ENCODE results near the gene SIK2. TPM values are rescaled to one million over a fixed set of nuclear protein-coding genes. Genes with fewer than 3 reads are reported as not detected.

Gene SIK2
- total RNA-seq, 1 donor from 2014 or later, result 6.6 TPM

DNA sequence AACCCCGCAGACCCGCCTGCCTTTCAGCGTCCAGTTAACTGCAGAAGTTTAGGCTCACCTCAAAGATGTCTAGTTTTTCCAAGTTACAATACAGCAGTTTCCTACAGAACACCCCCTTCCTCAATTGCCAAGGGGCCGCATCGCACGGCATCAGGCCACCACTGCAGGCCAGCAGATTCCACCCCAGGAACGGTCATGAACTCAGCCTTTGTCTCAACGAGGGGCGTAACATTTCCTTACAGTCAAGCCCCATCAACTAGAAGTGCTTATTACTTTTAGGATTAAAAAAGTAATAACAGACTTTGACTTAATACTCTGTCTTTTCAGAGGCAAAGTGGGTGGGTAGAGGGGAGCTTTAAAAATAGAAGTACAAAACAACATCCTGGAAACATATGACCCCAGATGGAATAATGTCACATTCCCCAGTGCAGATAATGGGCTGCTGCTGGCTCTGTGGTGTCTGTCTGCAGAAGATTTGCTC is 127.6 kb downstream of the SIK2 start:
- no peak for DNase-seq (ENCODE audit: low read depth, low spot score)

- DNase-seq (ENCODE audit: low read depth, low spot score), result no peak
Observed at GRCh38 chr11:111730871-111731591, 128.8 kb downstream of the SIK2 start.

DNA sequence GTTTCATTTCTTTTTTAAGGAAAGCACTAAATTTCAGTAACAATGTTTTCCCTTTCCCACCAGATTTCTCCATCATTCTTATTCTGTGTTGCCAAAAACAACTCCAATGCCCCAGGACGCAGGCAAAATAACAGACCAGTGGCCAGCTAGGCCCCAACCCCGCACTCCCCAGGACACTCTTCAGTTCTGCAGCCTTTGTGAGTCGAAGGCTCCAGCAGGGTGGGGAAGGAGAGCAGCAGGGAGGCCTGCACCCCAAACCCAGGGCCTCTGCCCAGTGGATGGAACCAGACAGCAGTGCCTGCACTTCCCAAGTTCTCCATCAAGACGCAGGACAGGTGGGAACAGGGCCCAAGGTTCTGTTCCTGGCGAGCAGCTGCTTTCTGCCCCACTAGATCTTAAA is 129.6 kb downstream of the SIK2 start:
- DNase-seq (ENCODE audit: low read depth, low spot score), result no peak

GRCh38 chr11:111733016-111733415 is 130.8 kb downstream of the SIK2 start:
- peak; percentile 77 for DNase-seq (ENCODE audit: low read depth, low spot score)

- no peak for DNase-seq (ENCODE audit: low read depth, low spot score)
Observed at GRCh38 chr11:111733611-111734088, 131.4 kb downstream of the SIK2 start.

DNA sequence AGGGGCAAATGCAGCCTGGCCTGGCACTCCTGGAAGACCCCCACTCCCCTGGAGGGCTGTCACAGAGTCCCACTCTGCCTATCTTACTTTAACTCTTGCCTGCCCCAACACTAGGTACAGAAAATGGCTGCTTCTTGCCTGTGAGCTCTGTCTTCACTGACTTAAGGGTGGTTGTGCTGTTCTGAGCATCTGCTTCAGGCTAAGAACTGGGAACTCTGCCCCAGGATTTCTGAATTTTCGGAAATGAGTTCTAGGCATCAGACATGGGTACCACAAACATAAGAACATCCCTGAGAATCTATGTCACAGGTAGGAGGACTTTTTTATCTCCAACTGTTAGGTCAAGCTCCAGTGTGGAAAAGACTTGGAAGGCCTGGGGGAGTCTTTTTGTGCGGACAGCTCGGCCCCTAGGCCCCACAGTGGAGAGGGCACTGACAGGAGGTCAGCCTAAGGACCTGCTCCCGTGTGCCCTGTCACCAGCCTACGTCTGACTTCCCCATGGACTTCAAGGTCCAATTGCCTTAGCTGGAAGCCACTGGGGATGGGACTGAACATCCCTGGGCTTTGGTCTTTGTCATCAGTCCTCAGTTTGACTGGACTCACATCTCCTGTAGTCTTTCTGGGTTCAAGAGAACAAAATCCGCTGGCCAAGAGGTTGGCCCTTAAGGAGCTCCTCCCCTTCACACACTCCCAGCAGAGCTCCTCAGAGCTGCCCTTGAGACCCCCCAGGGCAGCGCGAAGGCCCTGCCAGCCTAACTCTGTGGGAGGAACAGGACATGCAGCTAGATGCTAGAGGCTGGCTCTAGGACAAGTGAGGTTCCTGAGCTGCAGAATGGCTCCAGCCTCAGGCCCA is 132.1 kb downstream of the SIK2 start:
- DNase-seq (ENCODE audit: low read depth, low spot score), result no peak

DNA sequence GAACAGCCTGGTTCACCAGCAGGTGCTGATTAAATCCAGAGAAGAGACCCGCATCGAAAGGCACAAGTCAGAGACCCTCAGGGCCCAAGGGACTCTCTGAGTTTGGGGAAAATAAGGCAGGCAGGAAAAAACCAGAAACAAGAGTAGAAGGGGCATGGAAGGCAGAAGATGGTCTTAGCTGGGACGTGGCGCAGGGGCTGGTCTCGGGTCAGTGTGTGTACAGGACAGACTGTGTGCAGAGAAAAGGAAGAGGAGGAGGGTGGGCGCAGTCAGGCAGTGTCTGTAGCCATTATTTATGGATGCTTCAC is 132.7 kb downstream of the SIK2 start:
- no peak for DNase-seq (ENCODE audit: low read depth, low spot score)

DNA sequence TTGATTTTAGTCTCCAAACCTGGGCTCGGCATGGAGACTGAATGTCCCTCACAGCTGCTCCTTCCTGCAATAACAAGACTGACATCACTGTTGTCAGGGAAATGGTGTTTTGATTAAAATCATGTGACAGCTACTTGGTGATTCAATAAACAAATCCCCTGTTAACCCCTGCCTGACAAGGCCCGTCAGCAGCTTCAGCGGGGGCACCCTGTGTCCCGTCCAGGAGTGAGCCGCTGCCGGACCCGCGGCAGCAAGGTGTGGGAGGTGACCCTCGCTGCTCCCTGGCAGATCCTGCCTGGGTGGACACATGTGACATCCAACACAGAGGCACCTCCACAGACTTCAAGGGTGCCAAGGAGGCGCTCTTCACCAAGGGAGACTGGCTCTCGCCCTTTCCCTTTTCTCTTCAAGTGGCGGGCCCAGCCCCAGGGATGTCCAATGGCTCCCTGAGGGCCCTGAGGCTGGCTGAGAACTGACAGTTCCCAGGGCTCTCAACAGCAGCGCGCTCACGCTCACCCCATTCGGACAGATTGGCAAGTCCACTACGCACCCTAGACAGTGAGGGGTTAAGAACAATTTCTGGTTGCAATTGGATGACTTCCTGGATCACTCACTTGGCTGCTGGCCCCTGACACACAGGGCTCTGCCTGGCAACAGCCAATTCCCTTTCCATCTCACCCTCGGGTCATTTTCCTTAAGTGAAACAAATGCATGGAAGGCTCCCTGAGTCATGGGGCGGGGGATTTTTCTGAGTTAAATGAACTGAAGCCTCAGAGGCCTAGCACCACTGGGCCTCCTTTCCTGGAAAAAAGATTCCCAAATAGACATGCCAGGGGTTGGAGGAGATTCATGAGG is 133.2 kb downstream of the SIK2 start:
- DNase-seq (ENCODE audit: low read depth, low spot score), result peak; percentile 98

DNA sequence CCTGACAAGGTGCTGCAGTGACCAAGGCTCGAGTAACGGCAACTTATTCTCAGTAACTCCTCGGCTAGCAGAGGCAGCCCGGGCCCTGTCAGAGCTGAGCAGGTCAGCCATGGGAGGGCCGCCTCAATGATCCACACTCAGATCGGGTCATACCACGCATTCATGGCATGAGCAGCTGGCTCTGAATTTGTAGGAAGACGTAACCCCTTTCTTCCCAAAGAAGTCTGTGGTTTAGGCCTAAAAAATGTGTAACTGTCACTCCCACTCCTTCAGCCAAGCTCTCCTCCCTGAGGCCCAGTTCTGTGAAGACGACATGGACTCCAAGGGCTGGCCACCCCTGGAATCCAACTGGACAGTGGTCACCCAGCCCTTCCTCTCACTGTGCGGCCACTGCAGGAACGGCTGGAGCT is 133.9 kb downstream of the SIK2 start:
- DNase-seq (ENCODE audit: low read depth, low spot score), result no peak

GRCh38 chr11:111736621-111737443 is 134.6 kb downstream of the SIK2 start:
- no peak for DNase-seq (ENCODE audit: low read depth, low spot score)

DNA sequence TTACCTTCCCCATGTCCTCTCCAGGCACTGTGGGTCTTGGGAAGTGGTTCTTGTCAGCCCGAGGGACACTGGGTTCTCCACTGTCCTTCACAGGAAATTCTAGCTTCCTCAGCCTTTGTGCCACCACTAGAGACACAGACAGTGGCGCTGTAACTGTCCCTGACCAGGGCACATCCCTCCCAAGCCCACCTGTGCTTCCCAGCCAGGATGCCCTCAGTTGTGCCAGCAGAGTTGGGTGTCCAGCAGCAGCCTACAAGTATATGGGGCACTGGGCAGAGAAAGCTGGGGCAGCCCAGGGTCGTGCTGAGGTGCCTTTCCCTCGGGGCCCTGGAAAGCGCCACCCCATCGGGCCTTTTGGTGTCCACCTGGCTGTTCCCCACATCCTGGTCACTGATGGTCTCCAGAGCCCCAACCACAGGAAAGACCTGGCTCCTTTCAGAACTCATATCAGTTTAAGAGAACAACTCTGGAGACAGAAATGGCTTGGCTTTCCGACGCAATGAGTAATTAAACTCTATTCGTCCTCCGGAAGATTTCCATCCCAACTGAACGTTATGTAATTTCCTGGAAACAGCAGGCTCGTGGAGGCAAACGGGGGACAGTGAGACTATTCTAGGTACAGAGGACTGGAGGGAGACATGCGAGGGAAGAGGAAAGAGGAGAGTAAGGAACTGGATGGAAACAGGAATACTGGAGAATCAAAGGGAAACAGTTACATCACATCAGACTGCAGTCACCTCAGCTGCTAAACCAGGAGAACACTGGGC is 135.4 kb downstream of the SIK2 start:
- peak; percentile 67 for DNase-seq (ENCODE audit: low read depth, low spot score)

DNA sequence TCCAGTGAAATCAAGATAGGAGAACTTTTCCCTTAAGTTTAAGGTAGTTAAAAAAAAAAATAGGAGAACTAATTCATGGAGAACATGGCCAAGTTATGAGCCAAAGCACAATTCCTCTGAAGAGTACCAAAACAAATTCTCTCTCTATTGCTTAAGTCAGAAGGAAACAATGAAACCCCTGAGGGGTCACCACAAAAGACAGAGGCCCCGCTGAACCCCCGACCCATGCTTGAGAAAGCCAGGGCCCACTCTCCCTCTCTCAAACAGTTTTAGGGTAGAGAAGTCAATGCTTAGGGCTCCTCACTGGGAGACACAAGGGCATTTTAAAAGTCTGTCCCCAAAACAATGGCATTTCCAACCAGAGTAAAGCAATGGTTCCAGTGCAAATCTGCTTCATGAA is 137.1 kb downstream of the SIK2 start:
- DNase-seq (ENCODE audit: low read depth, low spot score), result no peak

DNA sequence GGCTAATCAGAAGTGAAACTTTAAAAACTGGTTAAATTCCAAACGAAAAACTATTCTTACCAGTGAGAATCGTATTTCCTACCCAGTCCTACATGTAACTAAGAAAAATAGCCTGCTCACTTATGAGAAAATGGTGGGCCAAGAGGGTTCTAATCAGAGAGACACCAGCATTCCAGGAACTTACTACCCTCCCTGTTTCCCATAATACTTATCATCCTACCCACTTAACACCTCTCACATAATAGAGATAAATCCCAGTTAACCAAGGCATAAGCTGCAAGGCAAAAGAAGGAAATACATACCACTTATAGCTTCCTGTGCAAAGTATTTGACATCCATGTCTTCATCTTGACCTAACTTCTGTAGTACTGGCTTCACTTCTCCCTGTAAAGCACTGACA is 139.5 kb downstream of the SIK2 start:
- DNase-seq (ENCODE audit: low read depth, low spot score), result no peak

DNA sequence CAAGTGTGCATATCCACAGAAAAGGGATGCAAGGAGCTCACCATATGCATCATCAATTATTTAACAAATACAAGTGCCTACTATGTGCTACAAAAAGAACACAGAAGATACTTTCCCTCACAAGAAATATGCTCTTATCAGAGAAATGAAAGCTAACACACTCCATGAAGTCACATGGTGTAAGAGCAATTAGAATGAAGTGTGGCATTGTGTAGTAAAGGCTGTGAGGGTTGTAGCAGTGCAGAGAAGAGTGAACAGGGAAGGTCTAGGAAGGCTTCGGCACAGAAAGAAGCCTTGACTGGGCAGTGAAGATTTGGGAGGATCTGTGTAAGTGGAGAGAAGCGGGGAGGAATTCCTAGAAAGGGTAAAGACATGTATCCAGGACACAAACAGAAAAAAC is 141.5 kb downstream of the SIK2 start:
- no peak for DNase-seq (ENCODE audit: low read depth, low spot score)

DNA sequence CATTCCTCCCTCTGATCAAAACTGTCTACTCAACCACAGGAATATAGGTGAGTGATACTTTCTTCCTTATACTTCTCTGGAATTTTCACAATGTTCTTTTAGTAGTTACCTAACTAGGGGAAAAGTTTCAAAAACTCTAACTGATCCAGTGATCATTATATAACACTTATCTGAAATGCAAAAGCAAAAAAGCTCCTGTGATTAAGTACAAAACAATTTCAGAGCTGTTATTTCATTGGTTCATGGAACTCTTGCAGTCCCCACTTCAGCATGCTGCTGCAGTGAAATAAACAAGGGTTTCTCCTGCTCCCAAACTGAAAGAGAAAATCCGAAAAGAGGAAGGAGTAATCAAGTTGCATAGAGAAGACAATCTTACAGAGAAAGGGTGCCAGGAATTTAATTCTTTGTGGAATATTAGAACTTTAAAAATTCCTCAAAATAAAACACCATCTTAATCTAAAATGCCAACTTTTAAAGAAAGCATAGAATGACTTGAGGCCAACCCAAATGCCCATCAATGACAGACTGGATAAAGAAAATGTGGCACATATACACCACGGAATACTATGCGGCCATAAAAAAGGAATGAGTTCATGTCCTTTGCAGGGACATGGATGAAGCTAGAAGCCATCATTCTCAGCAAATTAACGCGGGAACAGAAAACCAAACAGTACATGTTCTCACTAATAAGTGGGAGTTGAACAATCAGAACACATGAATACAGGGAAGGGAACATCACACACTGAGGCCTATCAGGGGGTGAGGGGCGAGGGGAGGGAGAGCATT is 143.7 kb downstream of the SIK2 start:
- no peak for DNase-seq (ENCODE audit: low read depth, low spot score)

DNA sequence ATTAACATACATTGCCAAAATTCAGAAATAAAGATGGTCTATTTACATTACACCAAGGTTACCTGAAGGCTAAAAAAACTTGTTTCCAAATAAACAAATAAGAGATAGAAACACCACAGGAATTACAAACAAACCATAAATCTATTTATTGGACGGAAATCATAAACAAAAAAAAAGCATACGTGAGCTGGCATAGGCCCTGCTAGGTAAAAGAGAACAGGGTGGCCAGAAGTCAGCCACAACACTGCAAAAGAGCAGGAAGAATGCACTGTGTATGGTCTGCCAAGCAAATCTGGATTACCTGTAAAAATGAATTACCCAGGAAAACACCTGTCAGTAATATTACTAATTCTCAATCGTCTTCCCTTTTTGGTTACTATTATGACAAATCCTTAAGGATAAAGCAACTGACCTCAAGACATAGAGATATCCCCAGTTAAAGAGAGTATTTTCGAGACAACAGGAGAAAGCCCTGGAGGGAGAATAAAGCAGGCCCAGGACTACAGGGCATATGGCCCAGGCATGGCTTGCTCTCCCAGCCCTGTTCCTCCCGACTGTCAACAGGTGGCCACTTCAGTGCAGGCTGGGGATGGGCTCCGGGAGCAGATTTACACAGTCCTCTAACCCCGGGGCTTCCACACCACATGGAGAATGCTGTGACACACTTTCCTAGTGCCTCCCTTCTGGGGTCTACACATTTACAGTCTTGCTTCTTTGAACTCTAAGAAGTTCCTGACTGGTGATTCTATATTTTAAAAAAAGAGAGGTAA is 146.0 kb downstream of the SIK2 start:
- no peak for DNase-seq (ENCODE audit: low read depth, low spot score)

DNA sequence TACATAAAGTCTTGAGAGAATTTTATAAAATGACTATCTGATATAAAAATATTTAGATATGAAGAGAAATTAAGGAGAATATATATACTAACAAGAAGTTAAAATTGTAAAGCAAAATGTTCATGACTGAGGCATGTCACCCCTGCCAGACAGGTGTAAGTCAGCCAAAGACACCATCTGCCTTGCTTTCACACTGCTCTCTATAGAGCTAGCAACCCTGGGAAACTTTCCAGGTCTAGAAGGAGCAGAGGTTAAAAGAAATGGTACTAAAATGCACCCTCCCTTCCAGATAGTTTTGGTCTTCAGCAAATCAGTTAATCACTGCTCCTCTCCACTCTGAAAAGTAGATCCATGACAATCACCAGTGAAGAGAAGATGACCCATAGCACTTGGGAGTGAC is 147.4 kb downstream of the SIK2 start:
- no peak for DNase-seq (ENCODE audit: low read depth, low spot score)

DNA sequence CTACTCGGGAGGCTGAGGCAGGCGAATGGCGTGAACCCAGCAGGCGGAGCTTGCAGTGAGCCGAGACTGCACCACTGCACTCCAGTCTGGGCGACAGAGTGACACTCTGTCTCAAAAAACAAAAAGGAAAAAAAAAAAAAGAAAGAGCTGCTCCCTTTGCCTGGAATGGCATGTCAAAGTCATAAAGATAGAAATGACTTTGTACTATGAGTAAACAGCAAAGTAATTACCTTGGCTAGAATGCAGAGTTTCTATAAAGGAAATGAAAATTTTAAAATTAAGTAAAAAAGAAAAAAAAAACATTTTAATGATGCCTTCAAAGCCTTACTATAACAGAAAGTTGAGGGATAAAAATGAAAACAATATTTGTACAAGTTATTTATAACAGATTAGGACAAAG is 153.8 kb downstream of the SIK2 start:
- no peak for DNase-seq (ENCODE audit: low read depth, low spot score)

DNA sequence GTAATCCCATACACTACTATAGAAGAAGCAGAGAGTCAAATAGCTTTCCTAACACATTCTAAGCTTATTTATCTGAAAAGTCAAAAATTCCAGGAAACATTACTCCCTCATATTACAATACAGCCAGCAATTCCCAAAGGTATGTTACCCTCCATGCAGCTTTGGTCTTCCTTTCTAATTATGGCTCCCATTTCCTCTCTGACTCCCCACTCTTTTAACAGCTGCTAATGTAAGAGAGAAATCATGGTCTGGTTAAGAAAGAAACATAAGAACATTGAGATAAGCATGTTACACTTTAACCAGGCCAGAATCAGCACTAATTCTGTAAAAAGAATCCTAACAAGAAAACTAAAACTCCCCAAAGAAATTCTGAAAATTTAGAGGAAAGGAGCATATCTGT is 157.1 kb downstream of the SIK2 start:
- DNase-seq (ENCODE audit: low read depth, low spot score), result no peak
